GM12878 (cell line): ENCODE measurements around the gene DIAPH1. TPM values are rescaled to one million over a fixed set of nuclear protein-coding genes. Genes with fewer than 3 reads are reported as not detected.
A peak's percentile ranks its signal among the peaks of the same experiment; 100 is the strongest.

Experiments
- ATF7 ChIP-seq: fragments of 450-650 bp; IDR thresholded peaks from 2 replicates; pipeline ENCODE4 v1.6.1; 2016; ENCODE audit warnings: low read depth, mild to moderate bottlenecking
- CREB1 ChIP-seq: IDR thresholded peaks from 2 replicates; pipeline ENCODE4 v1.6.1; 2012; ENCODE audit warnings: low read depth, mild to moderate bottlenecking, inconsistent platforms
- CTCF ChIP-seq, 3 experiments: IDR thresholded peaks in 2 of 3; conservative IDR thresholded peaks in 1 of 3; 2 replicates each; pipeline ENCODE4 v1.5.1; 2011; ENCODE audit warnings: low read depth in 3 of 3, low read length in 3 of 3, mild to moderate bottlenecking in 3 of 3, control low read depth in 2 of 3, moderate library complexity in 2 of 3, inconsistent platforms in 1 of 3, mixed read lengths in 1 of 3; ENCODE audit not compliant: control insufficient read depth in 2 of 3, insufficient read depth in 1 of 3; ENCODE audit errors: extremely low read depth in 1 of 3
- E2F4 ChIP-seq: IDR thresholded peaks from 2 replicates; pipeline ENCODE4 v1.6.1; 2012; ENCODE audit warnings: low read depth, low read length, improper control_type of control experiment
- IRF5 ChIP-seq: fragments of 450-650 bp; IDR thresholded peaks from 2 replicates; pipeline ENCODE4 v1.6.1; 2017; ENCODE audit warnings: borderline replicate concordance
- RAD21 ChIP-seq: IDR thresholded peaks from 2 replicates; pipeline ENCODE4 v1.6.1; 2011; ENCODE audit warnings: mild to moderate bottlenecking, low read depth, low read length, moderate library complexity; ENCODE audit not compliant: insufficient read depth
- RAD51 ChIP-seq: fragments of 450-650 bp; IDR thresholded peaks from 2 replicates; pipeline ENCODE4 v1.6.1; 2016; ENCODE audit warnings: moderate library complexity, mild to moderate bottlenecking, inconsistent platforms
- RELA ChIP-seq: fragments of 450-650 bp; IDR thresholded peaks from 2 replicates; pipeline ENCODE4 v1.8.0; 2014; ENCODE audit warnings: borderline replicate concordance; ENCODE audit not compliant: partially characterized antibody
- SMAD5 ChIP-seq: IDR thresholded peaks from 2 replicates; pipeline ENCODE4 v1.6.1; 2016; ENCODE audit warnings: antibody characterized with exemption, low read depth
- ZBTB11 ChIP-seq: fragments of 450-650 bp; formaldehyde crosslinking; IDR thresholded peaks from 2 replicates; pipeline ENCODE4 v1.5.0; 2022; ENCODE audit warnings: mild to moderate bottlenecking, missing genetic modification characterization
- ZZZ3 ChIP-seq: IDR thresholded peaks from 2 replicates; pipeline ENCODE4 v1.6.1; 2011; ENCODE audit warnings: low read depth; ENCODE audit not compliant: control insufficient read depth, insufficient read length
- polyA plus RNA-seq, 11 experiments: library from polyadenylated mRNA; depleted of rRNA in 4 of 11; unstranded in 6 of 11; stranded (reverse) in 5 of 11; fragments of >200 nt; fragmentation: Nextera tagmentation in 4 of 11; fragmentation: Illumina TruSeq in 1 of 11; extraction: Ambion mirVana in 4 of 11; extraction: Trizol in 1 of 11; gene quantifications; 1 replicate in 1 of 11; 2 replicates in 10 of 11; pipeline versions ENCODE4 v1.2.1 to v1.2.3, GENCODE V29; 2011 to 2016; ENCODE audit warnings: inconsistent platforms in 2 of 11, missing spikeins in 2 of 11, low read depth in 1 of 11
- total RNA-seq, 4 experiments: library from RNA; depleted of rRNA in 3 of 4; stranded (reverse); fragments of >200 nt in 3 of 4; fragmentation: Illumina TruSeq in 1 of 4; extraction: Trizol in 1 of 4; gene quantifications; 2 replicates each; pipeline versions ENCODE4 v1.2.1 to v1.2.3, GENCODE V29; 2013 to 2021

The DIAPH1 gene
- total and polyA plus RNA-seq, 10 of the 15 experiments (the other 5 are each of a cell fraction or from before 2014, with no cell fraction given), result 37.8 to 168 (median 59.0) TPM

GRCh38 chr5:141637767-141638419, 19.1 kb upstream of the DIAPH1 start (continued):
- TF ChIP-seq ZBTB11 (CRISPR knock-in tag) (no peak), E2F4 (no peak), RAD21 (peak; percentile 52), RAD51 (no peak), SMAD5 (no peak), RELA (no peak), ATF7 (no peak), ZZZ3 (no peak), CREB1 (no peak), IRF5 (no peak), CTCF (IDR thresholded peaks at IDR 0.05 in 2 of 3, conservative IDR thresholded peaks at IDR 0.05 in 1 of 3; ENCODE audit: control insufficient read depth in 2 of 3, extremely low read depth in 1 of 3, insufficient read depth in 1 of 3, low read depth in 3 of 3, low read length in 3 of 3) (peak; percentile 45 to 64 (median 57))
